ENCODE data around the gene ZNF486.
A peak's percentile ranks its signal among the peaks of the same experiment; 100 is the strongest.
"Not testable (repeated sequence)": the region's sequence is repeated elsewhere in the genome, so short reads cannot be mapped to it uniquely, and the experiment has no call there.

The ZNF486 gene

DNA sequence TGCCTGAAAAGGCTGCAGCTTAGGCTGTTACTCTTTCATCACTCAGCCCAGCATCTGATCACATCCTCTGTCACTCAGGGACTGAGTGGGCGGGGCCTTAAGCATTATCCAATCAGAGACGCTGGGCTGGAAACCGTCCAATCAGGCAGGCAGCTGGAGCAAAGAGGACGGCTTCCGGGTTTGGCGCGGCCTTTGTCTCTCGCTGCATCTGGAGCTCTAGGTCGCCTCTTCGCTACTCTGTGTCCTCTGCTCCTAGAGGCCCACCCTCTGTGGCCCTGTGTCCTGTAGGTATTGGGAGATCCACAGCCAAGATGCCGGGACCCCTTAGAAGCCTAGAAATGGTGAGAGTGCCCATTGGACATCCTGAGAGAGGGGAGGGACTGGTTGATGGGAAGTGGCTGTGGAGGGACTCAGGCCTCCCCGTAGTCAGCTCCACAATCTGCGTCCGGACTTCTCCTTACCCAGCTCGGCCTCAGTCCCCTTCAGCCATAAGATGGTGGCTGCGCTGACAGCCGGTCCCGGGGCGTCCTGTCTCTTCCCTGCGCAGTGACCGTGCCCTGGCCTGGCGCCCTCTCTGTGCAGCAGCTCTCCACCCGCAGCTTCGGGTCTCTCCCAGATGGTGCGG, at the start of gene ZNF486:
Gene ZNF486, plus strand, starts transcription at position 195 of the 625 bp plus-strand sequence. Its CDS starts 117 bp downstream, at position 312.
- peak; percentile 73 to 92 for DNase-seq (ENCODE audit: extremely low read depth in 1 of 2, low read depth in 1 of 2)

- not testable (repeated sequence) for DNase-seq (ENCODE audit: extremely low read depth in 1 of 2, low read depth in 1 of 2)
Observed at GRCh38 chr19:20118064-20118839, 48.8 kb upstream of the ZNF486 start.

DNA sequence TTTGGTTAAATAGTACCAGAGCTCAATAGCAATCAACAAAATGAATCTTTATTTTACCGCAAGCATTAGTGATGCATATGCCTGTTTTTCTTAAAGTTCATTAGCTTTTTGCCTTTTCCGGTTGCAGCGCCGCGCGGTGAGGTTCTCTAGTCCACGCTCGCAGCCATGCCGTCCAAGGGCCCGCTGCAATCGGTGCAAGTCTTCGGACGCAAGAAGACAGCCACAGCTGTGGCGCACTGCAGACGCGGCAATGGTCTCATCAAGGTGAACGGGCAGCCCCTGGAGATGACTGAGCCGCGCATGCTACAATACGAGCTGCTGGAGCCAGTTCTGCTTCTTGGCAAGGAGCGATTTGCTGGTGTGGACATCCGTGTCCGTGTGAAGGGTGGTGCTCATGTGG, 42.1 kb upstream of the ZNF486 start:
- DNase-seq (ENCODE audit: extremely low read depth in 1 of 2, low read depth in 1 of 2): no peak

GRCh38 chr19:20132933-20133332, 34.1 kb upstream of the ZNF486 start:
- DNase-seq (ENCODE audit: extremely low read depth in 1 of 2, low read depth in 1 of 2): not testable (repeated sequence)

GRCh38 chr19:20137714-20138113, 29.3 kb upstream of the ZNF486 start:
- DNase-seq (ENCODE audit: extremely low read depth in 1 of 2, low read depth in 1 of 2): not testable (repeated sequence)

- DNase-seq (ENCODE audit: extremely low read depth in 1 of 2, low read depth in 1 of 2): no peak
Observed at GRCh38 chr19:20151617-20152145, 15.3 kb upstream of the ZNF486 start.

DNA sequence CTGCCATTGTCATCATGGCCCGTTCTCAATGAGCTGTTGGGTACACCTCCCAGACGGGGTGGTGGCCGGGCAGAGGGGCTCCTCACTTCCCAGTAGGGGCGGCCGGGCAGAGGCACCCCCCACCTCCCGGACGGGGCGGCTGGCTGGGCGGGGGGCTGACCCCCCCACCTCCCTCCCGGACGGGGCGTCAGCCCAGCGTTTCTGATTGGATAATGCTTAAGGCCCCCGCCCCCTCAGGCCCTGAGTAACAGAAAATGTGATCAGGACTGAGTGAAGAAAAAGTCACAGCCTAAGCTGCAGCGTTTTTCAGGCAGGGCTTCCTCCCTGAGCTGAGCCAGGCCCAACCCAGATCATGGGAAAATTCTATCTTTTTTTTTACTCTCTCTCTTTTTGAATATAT, 14.5 kb upstream of the ZNF486 start:
- DNase-seq (ENCODE audit: extremely low read depth in 1 of 2, low read depth in 1 of 2): not testable (repeated sequence)

DNA sequence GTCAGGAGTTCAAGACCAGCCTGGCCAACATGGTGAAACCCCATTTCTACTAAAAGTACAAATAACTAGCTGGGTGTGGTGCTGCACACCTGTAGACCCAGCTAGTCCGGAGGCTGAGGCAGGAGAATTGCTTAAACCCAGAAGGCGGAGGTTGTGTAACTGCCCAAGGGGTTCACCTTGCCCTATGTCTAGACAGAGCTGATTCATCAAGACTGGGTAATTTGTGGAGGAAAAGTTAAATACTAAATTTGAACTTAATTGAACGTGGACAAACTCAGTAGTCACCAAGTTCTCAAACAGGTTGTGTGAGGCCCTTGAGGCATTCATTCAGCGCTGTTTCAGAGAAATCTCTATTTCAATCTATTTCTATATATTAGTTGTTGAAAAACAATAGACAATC, 13.7 kb upstream of the ZNF486 start:
- no peak for DNase-seq (ENCODE audit: extremely low read depth in 1 of 2, low read depth in 1 of 2)

GRCh38 chr19:20154636-20155035, 12.4 kb upstream of the ZNF486 start:
- DNase-seq (ENCODE audit: extremely low read depth in 1 of 2, low read depth in 1 of 2): no peak

DNA sequence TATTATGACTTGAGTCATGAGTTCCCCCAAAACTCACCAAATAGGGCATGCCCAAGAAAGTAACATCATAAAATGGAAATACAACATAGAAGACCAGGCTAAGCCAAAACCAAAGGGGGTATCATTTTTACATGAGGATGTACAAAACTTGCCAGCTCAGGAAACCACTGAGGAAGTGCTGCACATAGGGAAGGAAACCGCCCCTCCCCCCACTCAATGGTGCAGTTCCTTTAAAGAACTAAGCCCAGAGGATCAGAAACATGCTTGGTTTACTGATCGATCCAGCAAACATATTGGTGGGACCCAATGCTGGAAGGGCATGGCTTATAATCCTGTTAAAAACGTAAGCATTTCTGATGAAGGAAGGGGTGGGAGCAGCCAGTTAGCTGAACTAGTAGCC, 4.2 kb upstream of the ZNF486 start:
- no peak for DNase-seq (ENCODE audit: extremely low read depth in 1 of 2, low read depth in 1 of 2)

DNA sequence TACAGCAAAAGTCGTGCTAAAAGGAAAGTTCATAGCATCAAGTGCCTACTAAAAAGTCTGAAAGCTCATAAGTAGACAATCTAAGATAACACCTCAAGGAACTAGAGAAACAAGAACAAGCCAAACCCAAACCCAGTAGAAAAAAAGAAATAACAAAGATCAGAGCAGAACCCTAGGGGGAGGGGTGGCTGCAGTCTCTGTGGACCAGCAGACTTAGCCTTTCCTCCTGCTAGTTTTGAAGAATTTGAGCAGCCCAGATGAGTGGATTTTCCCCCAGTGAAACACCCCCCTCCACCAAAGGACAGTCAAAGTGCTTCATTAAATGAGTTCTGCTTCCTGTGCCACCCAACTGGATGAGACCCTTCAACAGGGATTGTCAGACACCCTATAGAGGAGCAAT, 2.6 kb upstream of the ZNF486 start:
- no peak for DNase-seq (ENCODE audit: extremely low read depth in 1 of 2, low read depth in 1 of 2)

- DNase-seq (ENCODE audit: extremely low read depth in 1 of 2, low read depth in 1 of 2): no peak
Observed at GRCh38 chr19:20165971-20166592, 932 bp upstream of the ZNF486 start.

- DNase-seq (ENCODE audit: extremely low read depth in 1 of 2, low read depth in 1 of 2): no peak
Observed at GRCh38 chr19:20167651-20168122, 673 bp downstream of the ZNF486 start.

- no peak for DNase-seq (ENCODE audit: extremely low read depth in 1 of 2, low read depth in 1 of 2)
Observed at GRCh38 chr19:20171285-20171684, 4.3 kb downstream of the ZNF486 start.

GRCh38 chr19:20175848-20176247, 8.8 kb downstream of the ZNF486 start:
- DNase-seq (ENCODE audit: extremely low read depth in 1 of 2, low read depth in 1 of 2): not testable (repeated sequence)

DNA sequence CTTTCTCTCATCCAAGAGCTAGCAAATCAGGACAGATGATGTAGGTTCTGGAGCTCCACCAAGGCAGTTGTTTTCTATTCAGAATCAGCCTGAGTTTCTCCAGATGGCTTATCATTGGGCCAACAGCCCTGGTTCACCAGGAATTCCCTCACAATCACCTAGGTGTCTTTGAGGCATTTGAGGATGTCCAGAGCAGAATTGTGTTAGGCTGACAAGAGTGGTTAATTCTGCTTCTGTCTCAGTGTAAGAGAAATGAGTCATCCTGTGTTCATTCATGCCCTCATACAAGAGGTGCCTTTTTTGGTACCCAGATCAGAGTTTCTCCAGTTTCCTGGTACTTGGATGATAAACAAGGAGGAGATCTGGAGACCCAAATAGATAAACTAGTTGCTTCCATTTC, 12.9 kb downstream of the ZNF486 start:
- DNase-seq (ENCODE audit: extremely low read depth in 1 of 2, low read depth in 1 of 2): not testable (repeated sequence)

- DNase-seq (ENCODE audit: extremely low read depth in 1 of 2, low read depth in 1 of 2): no peak
Observed at GRCh38 chr19:20182222-20182785, 15.3 kb downstream of the ZNF486 start.

- DNase-seq (ENCODE audit: extremely low read depth in 1 of 2, low read depth in 1 of 2): no peak
Observed at GRCh38 chr19:20186174-20186573, 19.2 kb downstream of the ZNF486 start.

DNA sequence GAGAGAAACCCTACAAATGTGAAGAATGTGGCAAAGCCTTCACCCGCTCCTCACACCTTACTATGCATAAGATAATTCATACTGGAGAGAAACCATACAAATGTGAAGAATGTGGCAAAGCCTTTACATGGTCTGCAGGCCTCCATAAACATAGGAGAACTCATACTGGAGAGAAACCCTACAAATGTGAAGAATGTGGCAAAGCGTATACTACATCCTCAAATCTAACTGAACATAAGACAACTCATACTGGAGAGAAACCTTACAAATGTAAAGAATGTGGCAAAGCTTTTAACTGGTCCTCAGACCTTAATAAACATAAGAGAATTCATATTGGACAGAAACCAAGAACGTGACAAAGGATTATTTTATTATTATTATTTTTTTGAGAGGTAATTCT, 30.7 kb downstream of the ZNF486 start:
- no peak for DNase-seq (ENCODE audit: extremely low read depth in 1 of 2, low read depth in 1 of 2)

DNA sequence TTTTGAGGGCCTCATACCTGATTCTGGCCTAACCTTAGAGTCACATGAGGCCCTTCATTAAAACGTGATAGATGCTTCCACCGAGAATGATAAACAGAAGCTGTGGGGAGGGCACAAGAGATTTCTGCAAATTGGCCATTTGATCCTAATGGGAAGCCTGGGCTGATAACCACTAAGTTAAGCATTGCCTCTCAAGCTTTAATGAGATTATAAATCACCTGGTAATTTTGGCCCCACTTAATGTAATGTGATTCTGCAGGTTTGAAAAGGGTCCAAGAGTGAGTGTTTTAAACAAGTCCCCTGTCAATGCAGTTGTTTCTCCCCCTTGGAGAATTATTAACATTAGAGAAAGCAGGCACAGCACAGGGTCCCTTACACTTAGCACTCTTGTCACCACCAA, 42.0 kb downstream of the ZNF486 start:
- no peak for DNase-seq (ENCODE audit: extremely low read depth in 1 of 2, low read depth in 1 of 2)

GRCh38 chr19:20214366-20214765, 47.4 kb downstream of the ZNF486 start:
- not testable (repeated sequence) for DNase-seq (ENCODE audit: extremely low read depth in 1 of 2, low read depth in 1 of 2)

Measured in stimulated activated CD8-positive, alpha-beta memory T cell treated with anti-CD3 and anti-CD28 coated beads, Interleukin-7, amount 100 ng/mL, for 48 hours (primary cell).